Adrenal gland (tissue), 12 donors: ENCODE data around the gene DOCK1. TPM values are rescaled to one million over a fixed set of nuclear protein-coding genes. Genes with fewer than 3 reads are reported as not detected.

Experiments used
- DNase-seq, 7 donors: peaks; one replicate each; pipeline ENCODE4 v3.0.0-alpha.2; 2019 to 2020
- H3K27ac ChIP-seq, 5 donors: fragments of 200-600 bp; sonication (generic) in 4 of 5; 1 replicate in 3 of 5; 2 replicates in 2 of 5; pipeline versions ENCODE4 v1.5.1 to v1.8.0; 2016 to 2020; ENCODE audit warnings: mild to moderate bottlenecking in 1 of 5
- H3K27me3 ChIP-seq: fragments of 200-600 bp; 2 replicates; pipeline ENCODE4 v1.8.0; 2021
- H3K36me3 ChIP-seq, 2 donors: fragments of 200-600 bp; replicated peaks in 1 of 2; 1 replicate in 1 of 2; 2 replicates in 1 of 2; pipeline versions ENCODE4 v1.5.1 to v1.8.0; 2018 to 2022
- H3K4me1 ChIP-seq, 2 donors: fragments of 200-600 bp; replicated peaks in 1 of 2; 1 replicate in 1 of 2; 2 replicates in 1 of 2; pipeline versions ENCODE4 v1.5.1 to v1.8.0; 2018 to 2021
- H3K4me3 ChIP-seq, 4 donors: fragments of 200-600 bp; sonication (generic) in 3 of 4; one replicate each; pipeline ENCODE4 v1.5.1; 2016 to 2018
- H3K9me3 ChIP-seq, 3 donors: fragments of 200-600 bp; sonication (generic) in 1 of 3; replicated peaks in 1 of 3; 1 replicate in 2 of 3; 2 replicates in 1 of 3; pipeline versions ENCODE4 v1.5.1 to v1.8.0; 2016 to 2021
- POLR2A ChIP-seq, 2 donors: fragments of 450-650 bp; IDR thresholded peaks; one replicate each; pipeline ENCODE4 v1.6.1; 2017; ENCODE audit warnings: antibody characterized with exemption in 2 of 2, mild to moderate bottlenecking in 2 of 2, moderate library complexity in 1 of 2
- WGBS, 4 donors: extraction: QIAGEN DNeasy Blood & Tissue Kit in 2 of 4; methylation state at CpG; one replicate each; pipeline versions ENCODE4 v1.1.5 to v1.1.7; 2013 to 2017; 5-methylcytosine and 5-hydroxymethylcytosine counted together
- intact Hi-C, 2 donors: fragments of 100-400 bp; cut with DNase I; formaldehyde crosslinking; loops; one replicate each; pipeline versions ENCODE4 v1.14.1 to v1.15.0; 2022 to 2023
- polyA plus RNA-seq, 3 donors: library from polyadenylated mRNA; stranded (reverse); fragments of 200-250 nt in 2 of 3; fragments of 350-450 nt in 1 of 3; fragmentation: Illumina TruSeq in 1 of 3; extraction: RNeasy Lipid Tissue Mini Kit (QIAGEN cat#74804) in 1 of 3; gene quantifications; one replicate each; pipeline ENCODE4 v1.2.3, GENCODE V29; 2013 to 2014
- total RNA-seq, 9 donors: library from RNA; depleted of rRNA in 4 of 9; stranded (reverse); fragments of >200 nt in 4 of 9; fragments of 120-200 nt in 1 of 9; fragmentation: NEBNext Ultra II Directional in 1 of 9; extraction: Animal tissue kit (Norgen Biotek cat#: 25700) in 1 of 9; gene quantifications; one replicate each; pipeline versions ENCODE4 v1.1.0 to v1.2.4, GENCODE V29; 2013 to 2023
- TF ChIP-seq, protein P1 (sequence below), 6 experiments: fragments of 450-650 bp in 4 of 6; fragments of 200-600 bp in 2 of 6; sonication (generic) in 1 of 6; IDR thresholded peaks; 1 replicate in 5 of 6; 2 replicates in 1 of 6; pipeline versions ENCODE4 v1.5.1 to v1.8.0; 2016 to 2021; ENCODE audit warnings: antibody characterized with exemption in 6 of 6, mild to moderate bottlenecking in 2 of 6, moderate library complexity in 1 of 6
- donor health status: healthy with polysubstance abuse.
- donor health status: Bipolar disorder and iron deficiency.
- donor health status: DM: yes; HTN: yes; CAD: no.
- donor health status: DM: no; HTN: no; CAD: no.
- donor health status: DM: no; HTN: no; CAD: no.
- donor health status: DM: yes; HTN: yes; CAD: no.

DOCK1 gene
- total and polyA plus RNA-seq, 12 donors = 8.1 to 30.4 (median 21.6) TPM

DNA sequence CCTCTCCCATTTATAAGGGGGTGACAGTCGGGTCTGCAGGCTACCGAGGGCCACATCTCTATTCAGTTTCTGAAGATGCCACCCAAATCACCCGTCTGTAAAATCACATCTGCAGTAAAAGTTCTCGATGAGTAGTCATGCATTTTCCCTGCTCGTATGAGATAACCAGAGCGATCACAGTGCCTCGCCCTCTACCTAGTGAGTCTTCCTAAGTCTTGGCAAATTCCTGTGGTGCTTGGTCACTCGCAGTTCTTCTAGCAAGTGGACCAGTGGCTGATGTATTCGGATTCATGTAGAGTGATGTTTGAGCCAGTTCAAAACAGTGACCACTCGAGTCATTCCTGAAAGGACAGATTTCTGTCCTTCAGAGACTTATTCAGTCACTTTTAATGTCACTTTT lies 246.3 kb downstream of the DOCK1 start:
- H3K4me3 ChIP-seq = no peak overlapping the region
- H3K4me1 ChIP-seq = no peaks in the 10 kb centered on the region
- DNase-seq = no peak
- 91 to 96% (median 95%) methylated on average over 10 of the region's 10 CpGs for WGBS, 4 donors
- no peak overlapping the region for H3K27ac ChIP-seq
- no peaks in the 10 kb centered on the region for H3K27me3 ChIP-seq
- TF ChIP-seq, protein P1, sequence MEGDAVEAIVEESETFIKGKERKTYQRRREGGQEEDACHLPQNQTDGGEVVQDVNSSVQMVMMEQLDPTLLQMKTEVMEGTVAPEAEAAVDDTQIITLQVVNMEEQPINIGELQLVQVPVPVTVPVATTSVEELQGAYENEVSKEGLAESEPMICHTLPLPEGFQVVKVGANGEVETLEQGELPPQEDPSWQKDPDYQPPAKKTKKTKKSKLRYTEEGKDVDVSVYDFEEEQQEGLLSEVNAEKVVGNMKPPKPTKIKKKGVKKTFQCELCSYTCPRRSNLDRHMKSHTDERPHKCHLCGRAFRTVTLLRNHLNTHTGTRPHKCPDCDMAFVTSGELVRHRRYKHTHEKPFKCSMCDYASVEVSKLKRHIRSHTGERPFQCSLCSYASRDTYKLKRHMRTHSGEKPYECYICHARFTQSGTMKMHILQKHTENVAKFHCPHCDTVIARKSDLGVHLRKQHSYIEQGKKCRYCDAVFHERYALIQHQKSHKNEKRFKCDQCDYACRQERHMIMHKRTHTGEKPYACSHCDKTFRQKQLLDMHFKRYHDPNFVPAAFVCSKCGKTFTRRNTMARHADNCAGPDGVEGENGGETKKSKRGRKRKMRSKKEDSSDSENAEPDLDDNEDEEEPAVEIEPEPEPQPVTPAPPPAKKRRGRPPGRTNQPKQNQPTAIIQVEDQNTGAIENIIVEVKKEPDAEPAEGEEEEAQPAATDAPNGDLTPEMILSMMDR (IDR thresholded peaks at IDR 0.05) = no peak
- no peak for TF ChIP-seq POLR2A (IDR thresholded peaks at IDR 0.05)
- H3K36me3 ChIP-seq = no peaks in the 10 kb centered on the region
- no peaks in the 10 kb centered on the region for H3K9me3 ChIP-seq
- intact Hi-C loops = no loop called here

DNA sequence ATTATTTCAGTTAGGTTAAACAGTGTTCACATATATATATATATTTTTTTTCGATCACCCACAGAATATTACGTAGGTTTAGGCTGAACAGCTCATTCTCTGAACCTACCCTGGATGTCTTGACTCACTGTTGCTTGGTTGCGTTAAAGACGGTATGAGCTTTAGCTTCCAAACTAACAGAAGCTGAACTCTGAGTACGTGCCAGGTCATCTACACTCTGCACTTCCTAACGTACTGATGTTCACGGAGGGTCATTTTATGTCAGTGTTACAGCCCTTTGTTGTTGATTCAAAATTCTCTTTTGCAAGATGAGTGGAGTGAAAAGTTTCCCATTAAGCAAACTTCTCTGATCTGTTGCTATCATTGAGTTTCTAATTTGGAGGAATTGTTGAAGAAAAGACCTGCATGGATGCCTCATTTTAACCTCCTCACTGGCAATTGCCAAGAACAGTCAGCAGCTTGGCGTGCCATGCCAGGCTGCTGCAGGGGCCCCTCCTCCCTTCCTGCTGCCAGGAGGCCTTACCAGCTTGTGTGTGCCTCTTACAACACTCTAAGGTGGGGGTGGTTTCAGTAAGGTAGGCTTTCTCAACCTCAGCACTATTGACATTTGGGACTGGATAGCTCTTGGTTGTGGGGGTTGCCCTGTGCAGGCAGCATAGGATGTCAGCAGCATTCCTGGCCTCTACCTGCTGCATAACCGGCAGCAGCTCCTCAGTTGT lies 246.9 kb downstream of the DOCK1 start:
- no peaks in the 10 kb centered on the region for H3K9me3 ChIP-seq
- no peak overlapping the region for H3K4me3 ChIP-seq
- no peaks in the 10 kb centered on the region for H3K4me1 ChIP-seq
- DNase-seq = no peak
- TF ChIP-seq, protein P1 (IDR thresholded peaks at IDR 0.05) = no peak
- TF ChIP-seq POLR2A (IDR thresholded peaks at IDR 0.05) = no peak
- H3K27ac ChIP-seq = no peak overlapping the region
- intact Hi-C loops = no loop called here
- no peaks in the 10 kb centered on the region for H3K36me3 ChIP-seq
- H3K27me3 ChIP-seq = no peaks in the 10 kb centered on the region
- WGBS, 4 donors = 93 to 95% (median 95%) methylated on average over 8 to 9 of the region's 9 CpGs

DNA sequence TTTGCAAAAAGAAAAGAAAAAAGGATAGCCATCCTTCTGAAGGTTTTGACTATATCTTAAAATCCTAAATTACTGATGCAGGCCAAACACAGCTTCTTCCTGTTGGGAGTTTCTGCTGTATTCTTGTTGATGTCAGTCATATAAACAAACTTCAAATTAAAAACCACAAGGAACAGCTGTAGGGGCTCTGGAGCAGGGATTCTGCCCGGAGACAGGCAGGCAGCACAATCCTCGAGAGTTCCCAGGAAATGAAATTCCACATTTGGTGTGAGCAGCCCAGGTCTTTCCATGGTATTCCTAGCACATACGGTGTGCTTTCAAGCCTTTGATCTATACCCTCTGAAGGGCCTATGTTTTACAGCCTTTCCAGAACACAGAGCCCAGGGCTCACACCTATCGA lies 248.0 kb downstream of the DOCK1 start:
- Histone ChIP-seq H3K27ac (no peak overlapping the region), H3K36me3 (no peaks in the 10 kb centered on the region), H3K9me3 (no peaks in the 10 kb centered on the region), H3K4me1 (no peaks in the 10 kb centered on the region), H3K27me3 (no peaks in the 10 kb centered on the region), H3K4me3 (no peak overlapping the region)
- no peak for TF ChIP-seq POLR2A (IDR thresholded peaks at IDR 0.05)
- TF ChIP-seq, protein P1 (IDR thresholded peaks at IDR 0.05) = no peak
- DNase-seq = peak in 1 of 7 donors; percentile 13
- intact Hi-C loops = no loop called here
- 77 to 89% (median 86%) methylated on average over 4 of the region's 4 CpGs for WGBS, 4 donors

DNA sequence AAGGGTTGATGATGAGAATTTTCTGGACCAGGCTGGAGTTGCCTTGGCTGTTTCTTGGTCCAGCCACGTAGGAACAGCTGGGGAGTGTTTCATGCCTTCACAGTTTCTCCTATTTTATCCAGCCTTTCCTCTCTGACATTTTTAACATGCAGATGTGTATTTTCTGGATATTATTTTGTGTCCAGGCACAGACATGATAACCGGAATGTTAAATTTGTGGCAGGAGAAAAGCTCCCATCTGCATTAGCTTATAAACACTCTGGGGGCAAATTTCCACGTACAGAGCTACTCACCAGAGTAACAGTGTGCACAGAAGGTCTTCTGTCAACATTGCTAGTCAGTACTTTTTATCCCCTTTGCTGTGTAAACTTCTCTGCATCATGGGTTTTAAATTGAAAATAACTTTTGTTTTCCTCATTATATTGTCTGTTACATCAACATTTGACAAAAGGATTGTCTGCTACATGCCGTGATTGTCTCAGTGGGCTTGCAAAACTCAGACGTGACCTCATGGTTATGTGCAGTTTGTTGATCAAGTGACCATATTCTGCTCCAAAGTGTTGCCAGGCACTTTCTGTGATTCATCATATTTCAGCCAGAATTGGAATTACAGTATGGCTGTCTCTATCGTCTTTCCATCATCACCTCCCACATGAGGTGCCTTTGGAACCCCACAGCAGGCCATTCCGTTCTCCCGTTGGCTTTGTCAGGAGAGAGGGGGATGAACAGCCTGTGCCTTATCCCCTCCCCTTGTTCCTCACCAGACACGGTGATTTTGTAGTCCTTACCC lies 249.8 kb downstream of the DOCK1 start:
- intact Hi-C loops = no loop called here

More for the DNA sequence above, 249.8 kb downstream of the DOCK1 start:
- Histone ChIP-seq H3K27me3 (no peaks in the 10 kb centered on the region), H3K4me3 (no peak overlapping the region), H3K27ac (no peak overlapping the region), H3K4me1 (no peaks in the 10 kb centered on the region), H3K9me3 (no peaks in the 10 kb centered on the region), H3K36me3 (no peaks in the 10 kb centered on the region)
- WGBS, 4 donors = 87 to 92% (median 88%) methylated on average over 9 of the region's 9 CpGs
- DNase-seq = no peak
- TF ChIP-seq, protein P1 (IDR thresholded peaks at IDR 0.05) = no peak
- no peak for TF ChIP-seq POLR2A (IDR thresholded peaks at IDR 0.05)
